GM10248 (cell line): ENCODE data around the gene PRKCD.

Experiments used
- CTCF ChIA-PET: fragments of 300-600 bp; sonication (Branson Sonifier 250); formaldehyde crosslinking; extraction: SDS; loops from one replicate; lab custom pipeline; 2021; ENCODE audit warnings: antibody characterized with exemption; lab: Yijun Ruan, JAX
- POLR2A ChIA-PET: fragments of 350-650 bp; sonication (Branson Sonifier 250); formaldehyde crosslinking; extraction: SDS; loops from one replicate; lab custom pipeline; 2020; ENCODE audit warnings: antibody characterized with exemption; lab: Yijun Ruan, JAX
- DNase-seq: peaks from one replicate; pipeline ENCODE4 v3.0.0; 2012; ENCODE audit errors: extremely low spot score
- CTCF ChIP-seq: IDR thresholded peaks from 2 replicates; pipeline ENCODE4 v1.5.1; 2012; ENCODE audit warnings: mild to moderate bottlenecking, low read depth; ENCODE audit errors: extremely low read depth, missing control alignments, control extremely low read depth

The PRKCD gene

GRCh38 chr3:53198256-53198977, 37.4 kb downstream of the PRKCD start:
- no peak for TF ChIP-seq CTCF
- POLR2A ChIA-PET = interaction anchor here (0.6 to 1.1 kb wide), 2 partner anchors 57 to 536 kb away, joined by 3 to 8 read pairs; no protein-coding TSS in a partner anchor
- CTCF ChIA-PET = interaction anchor here (0.9 to 12.8 kb wide), 10 partner anchors 9 to 348 kb away, joined by 3 to 253 read pairs (median 16); partner anchors contain the start of gene PRKCD
- DNase-seq = no peak

DNA sequence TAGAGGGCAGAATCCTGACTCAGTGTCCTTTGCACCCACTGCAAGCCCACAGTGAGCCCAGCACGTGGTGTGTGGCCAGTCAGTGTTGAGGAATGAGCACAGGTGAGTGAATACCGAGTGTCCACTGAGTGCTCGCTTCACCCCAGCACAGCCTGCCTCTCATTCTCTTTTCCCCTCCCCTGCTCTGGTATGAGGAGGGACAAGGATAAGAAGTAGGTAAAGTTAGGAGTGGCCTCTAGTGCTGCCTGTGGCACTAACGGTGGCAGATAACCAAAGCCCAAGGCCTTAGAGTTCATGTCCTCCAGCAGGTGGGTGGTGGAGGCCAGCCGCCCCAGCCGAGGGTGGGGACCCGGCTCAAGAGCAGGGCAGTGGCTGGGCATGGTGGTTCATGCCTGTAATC, 38.0 kb downstream of the PRKCD start:
- POLR2A ChIA-PET = no interaction called here
- TF ChIP-seq CTCF = no peak
- no peak for DNase-seq
- CTCF ChIA-PET = interaction anchor here (0.6 to 12.8 kb wide), 6 partner anchors 19 to 84 kb away, joined by 3 to 253 read pairs (median 4); no protein-coding TSS in a partner anchor

DNA sequence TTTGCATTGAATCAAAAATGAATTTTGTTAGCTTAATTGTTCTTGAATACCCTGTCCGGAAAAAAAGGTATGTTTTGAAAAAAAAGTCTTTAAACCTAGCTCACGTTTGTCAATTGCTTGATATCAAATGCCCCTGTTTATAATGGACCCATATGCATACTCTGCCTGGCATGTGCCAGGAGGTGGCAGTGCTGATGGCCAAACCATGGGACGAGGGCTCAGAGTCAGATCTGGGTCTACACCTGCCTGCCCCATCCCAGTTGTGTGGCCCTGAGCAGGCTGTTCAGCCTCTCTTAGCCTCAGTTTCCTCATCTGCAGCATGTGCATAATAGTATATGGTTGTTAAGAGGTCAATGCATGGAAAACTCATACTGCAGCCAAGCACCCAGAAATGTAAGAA, 38.8 kb downstream of the PRKCD start:
- TF ChIP-seq CTCF = peak; percentile 1
- ChIA-PET POLR2A (no interaction called here), CTCF (interaction anchor here (0.6 to 12.8 kb wide), 8 partner anchors 12 to 85 kb away, joined by 3 to 253 read pairs (median 4); no protein-coding TSS in a partner anchor)
- DNase-seq = no peak

DNA sequence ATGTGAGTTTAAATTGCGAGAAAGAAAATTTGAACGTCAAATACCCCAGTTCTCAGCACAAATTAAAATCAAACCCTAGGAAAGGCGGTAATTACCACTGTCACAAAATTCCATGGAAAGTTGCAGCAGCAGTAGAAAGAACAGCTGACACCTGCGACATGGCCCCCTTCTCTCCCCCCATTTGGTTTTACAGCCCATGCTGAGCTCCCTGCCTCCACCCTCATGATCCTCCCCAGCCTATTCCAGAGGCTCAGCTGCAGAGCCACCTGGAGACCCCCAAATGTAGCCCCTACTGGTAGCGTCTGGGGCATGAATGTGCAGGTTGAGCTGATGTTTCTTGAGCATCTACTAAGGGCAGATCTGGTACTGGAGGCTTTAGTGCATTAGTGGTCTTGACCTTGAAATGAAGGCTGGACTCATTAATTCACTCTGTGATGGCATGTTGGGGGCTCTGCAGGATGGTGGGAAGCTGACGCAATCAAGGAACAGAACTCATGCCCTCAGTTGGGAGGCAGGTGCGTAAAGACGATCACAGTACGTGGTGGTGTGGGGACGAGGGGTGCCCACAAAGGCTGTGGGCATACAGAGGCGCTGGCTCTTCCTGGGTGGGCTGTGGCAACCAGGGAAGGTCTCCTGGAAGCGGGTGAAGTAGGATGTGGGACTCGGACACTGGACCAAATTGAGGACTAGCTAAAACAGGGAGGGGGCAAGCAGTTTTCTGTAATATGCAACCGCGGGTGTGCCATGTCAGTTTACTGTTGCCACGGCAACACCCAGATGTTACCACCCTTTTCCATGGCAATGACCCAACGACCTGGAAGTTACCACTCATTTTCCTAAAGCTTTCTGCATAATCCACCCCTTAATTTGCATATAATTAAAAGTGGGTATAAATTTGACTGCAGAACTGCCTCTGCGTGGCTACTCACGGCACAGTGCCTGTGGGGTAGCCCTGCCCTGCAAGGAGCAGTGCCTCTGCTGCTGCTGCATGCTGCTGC, 39.8 kb downstream of the PRKCD start:
- TF ChIP-seq CTCF = no peak
- ChIA-PET CTCF (interaction anchor here (1.3 to 12.8 kb wide), 5 partner anchors 11 to 86 kb away, joined by 3 to 253 read pairs (median 4); no protein-coding TSS in a partner anchor), POLR2A (no interaction called here)
- no peak for DNase-seq

GRCh38 chr3:53202331-53203015, 41.5 kb downstream of the PRKCD start:
- POLR2A ChIA-PET = no interaction called here
- CTCF ChIA-PET = interaction anchor here (0.8 to 12.8 kb wide), 3 partner anchors 17 to 88 kb away, joined by 3 to 253 read pairs (median 4); no protein-coding TSS in a partner anchor
- no peak for TF ChIP-seq CTCF
- no peak for DNase-seq
